SK-N-MC (cell line): Measurements from ENCODE around the gene JPH3.

ENCODE experiments used
- DNase-seq: peaks from one replicate; pipeline ENCODE4 v3.0.0-alpha.2; 2011; ENCODE audit warnings: low read depth, low spot score
- H3K27ac ChIP-seq: fragments of 200-600 bp; sonication (generic); 2 replicates; pipeline ENCODE4 v1.5.1; 2016; ENCODE audit warnings: mixed run types
- H3K36me3 ChIP-seq: fragments of 200-600 bp; sonication (generic); 2 replicates; pipeline ENCODE4 v1.6.1; 2017; ENCODE audit warnings: antibody characterized with exemption, low read length, mixed read lengths; ENCODE audit not compliant: insufficient read depth
- H3K4me3 ChIP-seq: fragments of 200-600 bp; sonication (generic); 2 replicates; pipeline ENCODE4 v1.5.1; 2016
- H3K9ac ChIP-seq: fragments of 200-600 bp; sonication (generic); 2 replicates; pipeline ENCODE4 v1.8.0; 2017; ENCODE audit warnings: mixed run types, mixed read lengths; ENCODE audit not compliant: insufficient read length
- H3K9me3 ChIP-seq: fragments of 200-600 bp; sonication (generic); 2 replicates; pipeline ENCODE4 v1.6.1; 2017; ENCODE audit warnings: low read depth, mild to moderate bottlenecking, antibody characterized with exemption, low read length, moderate library complexity, mixed read lengths
- EZH2 ChIP-seq: fragments of 200-600 bp; sonication (generic); IDR thresholded peaks from one replicate; pipeline ENCODE4 v1.6.1; 2017; ENCODE audit warnings: antibody characterized with exemption
- FOXP2 ChIP-seq: optimal IDR thresholded peaks from 2 replicates; pipeline ENCODE3; 2011; ENCODE audit warnings: mild to moderate bottlenecking, moderate library complexity; ENCODE audit not compliant: insufficient read depth; ENCODE audit errors: extremely low read length, control extremely low read depth
- POLR2AphosphoS5 ChIP-seq: IDR thresholded peaks from 2 replicates; pipeline ENCODE4 v1.6.1; 2012; ENCODE audit warnings: mild to moderate bottlenecking, low read depth, low read length, borderline replicate concordance

JPH3 gene

DNA sequence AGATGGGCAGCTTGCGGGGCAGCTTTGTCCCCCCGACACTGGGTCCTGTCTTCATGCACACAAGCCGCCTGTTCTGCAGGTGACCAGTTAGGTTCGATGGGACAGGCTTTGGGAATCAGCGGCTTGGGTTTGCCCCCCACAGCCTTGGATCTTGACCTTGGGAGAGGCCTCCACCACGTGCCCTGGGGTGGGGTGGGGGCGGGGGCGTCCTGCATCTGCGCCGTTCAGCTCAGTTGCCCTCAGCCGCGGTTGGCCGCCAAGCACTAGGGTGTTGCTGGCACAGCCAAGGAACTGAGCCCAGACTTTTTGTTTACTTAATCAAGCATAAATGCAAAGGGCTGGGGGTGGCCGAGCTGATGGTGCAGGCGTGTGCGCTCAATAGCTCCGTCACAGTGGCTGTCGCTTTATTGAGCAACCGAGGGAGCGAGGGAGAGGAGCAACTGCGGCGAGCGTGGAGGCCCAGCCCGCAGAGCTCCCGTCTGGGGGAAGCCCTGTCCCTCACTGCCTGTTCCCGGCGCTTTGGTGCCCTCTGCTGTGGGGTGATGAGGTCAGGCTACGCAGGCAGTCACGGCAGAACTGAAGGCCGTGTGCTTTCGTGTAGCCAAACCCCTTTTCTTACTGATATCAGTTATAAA lies 33.9 kb downstream of the JPH3 start:
- H3K36me3 ChIP-seq = no peaks in the 10 kb centered on the region
- no peak for DNase-seq
- no peak overlapping the region for H3K9ac ChIP-seq
- no peak for TF ChIP-seq EZH2
- no peak for TF ChIP-seq FOXP2
- no peak for TF ChIP-seq POLR2AphosphoS5
- no peak overlapping the region for H3K27ac ChIP-seq
- no peaks in the 10 kb centered on the region for H3K9me3 ChIP-seq
- H3K4me3 ChIP-seq = no peak overlapping the region

DNA sequence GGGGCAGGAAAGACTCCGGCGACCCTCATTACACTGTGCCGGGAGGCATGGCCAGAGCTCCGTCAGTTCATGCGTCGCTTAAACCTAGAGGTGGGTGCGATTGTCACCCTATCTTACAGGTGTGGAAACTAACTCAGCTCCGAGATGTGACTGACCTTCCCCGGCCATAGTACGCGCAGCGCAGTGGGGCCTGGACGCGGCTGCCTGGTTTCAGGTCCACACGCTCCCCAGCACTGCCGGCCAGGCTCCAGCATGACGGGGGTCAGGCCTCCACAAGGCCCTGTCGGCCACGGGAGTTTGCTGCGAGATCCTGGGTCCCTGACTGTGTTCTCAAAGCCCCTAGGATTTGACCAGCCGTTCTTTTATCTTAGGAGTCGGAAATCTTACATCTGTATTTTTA lies 34.4 kb downstream of the JPH3 start:
- no peak overlapping the region for H3K9ac ChIP-seq

DNA sequence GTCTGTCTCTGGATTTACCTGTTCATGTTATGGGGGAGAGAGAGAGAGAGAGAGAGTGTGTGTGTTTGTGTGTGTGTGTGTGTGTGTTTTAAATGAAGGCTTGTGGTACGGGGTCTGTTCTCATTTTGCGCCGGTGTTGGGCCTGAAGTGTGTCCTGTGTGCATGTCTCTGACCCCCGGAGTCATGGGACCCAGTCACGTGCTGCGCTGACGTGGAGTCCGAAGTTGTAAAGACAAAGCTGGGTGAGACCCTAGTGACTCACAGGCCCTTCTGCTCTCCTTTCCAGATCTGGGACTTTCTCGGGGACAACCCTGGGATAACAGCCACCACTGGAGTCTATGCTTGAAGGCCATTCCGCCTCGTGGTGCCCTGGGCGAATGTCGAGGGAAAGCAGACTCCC lies 35.0 kb downstream of the JPH3 start:
- no peaks in the 10 kb centered on the region for H3K36me3 ChIP-seq
- no peak for DNase-seq
- no peaks in the 10 kb centered on the region for H3K9me3 ChIP-seq
- H3K4me3 ChIP-seq = no peak overlapping the region
- H3K27ac ChIP-seq = no peak overlapping the region
- TF ChIP-seq EZH2 (no peak), POLR2AphosphoS5 (no peak), FOXP2 (no peak)
- H3K9ac ChIP-seq = no peak overlapping the region

More for the DNA sequence above, 34.4 kb downstream of the JPH3 start:
- no peak overlapping the region for H3K27ac ChIP-seq
- no peak for TF ChIP-seq POLR2AphosphoS5
- DNase-seq = no peak
- H3K4me3 ChIP-seq = no peak overlapping the region
- H3K9me3 ChIP-seq = no peaks in the 10 kb centered on the region
- H3K36me3 ChIP-seq = no peaks in the 10 kb centered on the region

DNA sequence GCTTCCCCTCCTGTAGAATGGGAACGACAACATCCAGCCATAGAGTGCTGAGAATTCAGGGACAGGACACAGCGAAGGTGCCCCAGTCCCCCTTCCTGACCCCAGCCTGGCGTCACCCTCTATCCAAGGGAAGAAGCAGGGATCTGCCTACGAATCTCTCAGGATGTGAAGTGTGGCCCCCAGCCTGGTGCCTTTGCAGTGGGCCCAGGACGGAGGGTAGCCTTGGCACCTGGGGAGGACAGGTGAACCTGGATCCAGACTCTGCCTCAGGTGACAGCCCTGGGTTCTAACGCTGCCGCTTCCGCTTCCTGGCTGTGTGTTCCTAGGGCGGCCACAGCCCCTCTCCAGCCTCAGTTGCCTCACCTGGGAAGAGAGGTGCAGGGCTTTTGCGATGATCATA lies 36.4 kb downstream of the JPH3 start:
- Histone ChIP-seq H3K4me3 (no peak overlapping the region), H3K9ac (no peak overlapping the region), H3K36me3 (no peaks in the 10 kb centered on the region), H3K27ac (no peak overlapping the region), H3K9me3 (no peaks in the 10 kb centered on the region)
- TF ChIP-seq POLR2AphosphoS5 = no peak
- no peak for TF ChIP-seq FOXP2
- no peak for TF ChIP-seq EZH2
- no peak for DNase-seq

DNA sequence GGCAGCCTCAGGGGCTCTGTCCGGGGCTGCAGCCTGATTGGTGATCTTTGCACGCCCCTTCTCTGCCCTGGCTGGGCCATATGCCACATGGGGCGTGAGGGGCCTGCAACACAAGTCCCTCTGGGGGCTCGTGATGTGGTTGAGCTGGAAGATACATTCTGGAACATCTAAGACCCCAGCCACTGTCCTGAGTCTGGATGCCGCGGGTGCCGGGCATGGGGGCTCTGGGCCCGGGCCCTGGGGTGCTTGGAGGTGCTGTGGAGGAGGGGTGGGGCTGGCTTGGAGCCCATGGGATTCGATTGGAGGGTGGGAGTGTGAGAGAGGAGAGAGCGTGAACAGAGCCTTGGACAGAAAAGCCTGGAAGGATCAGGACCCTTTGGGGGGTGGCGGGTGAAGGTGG lies 39.4 kb downstream of the JPH3 start:
- H3K9me3 ChIP-seq = no peaks in the 10 kb centered on the region
- H3K36me3 ChIP-seq = no peaks in the 10 kb centered on the region
- no peak overlapping the region for H3K9ac ChIP-seq
- DNase-seq = no peak
- TF ChIP-seq EZH2 (no peak), FOXP2 (no peak), POLR2AphosphoS5 (no peak)
- H3K27ac ChIP-seq = no peak overlapping the region
- H3K4me3 ChIP-seq = no peak overlapping the region

DNA sequence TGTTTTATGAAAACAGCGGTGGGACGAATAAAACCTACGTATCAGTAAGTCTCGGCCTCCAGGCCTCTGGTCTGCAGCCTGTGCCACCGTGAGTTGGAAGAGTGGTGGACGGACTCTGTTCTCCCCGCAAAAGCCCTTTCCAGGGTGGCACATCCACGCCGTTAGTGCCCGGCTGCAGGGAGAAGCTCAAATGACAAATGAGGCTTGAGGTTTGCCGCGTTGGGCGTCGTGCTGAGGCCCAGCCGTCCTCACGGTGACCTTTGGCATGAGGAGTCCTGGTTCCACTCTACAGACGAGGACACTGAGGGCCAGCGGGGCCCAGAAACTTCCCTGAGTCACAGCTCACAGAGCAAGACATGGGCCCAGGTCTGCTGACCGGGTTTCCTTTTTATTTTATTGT lies 40.2 kb downstream of the JPH3 start:
- TF ChIP-seq POLR2AphosphoS5 = no peak
- TF ChIP-seq FOXP2 = no peak
- no peak for TF ChIP-seq EZH2
- DNase-seq = no peak
- no peak overlapping the region for H3K4me3 ChIP-seq
- H3K9me3 ChIP-seq = no peaks in the 10 kb centered on the region
- no peak overlapping the region for H3K9ac ChIP-seq
- no peaks in the 10 kb centered on the region for H3K36me3 ChIP-seq
- H3K27ac ChIP-seq = no peak overlapping the region

DNA sequence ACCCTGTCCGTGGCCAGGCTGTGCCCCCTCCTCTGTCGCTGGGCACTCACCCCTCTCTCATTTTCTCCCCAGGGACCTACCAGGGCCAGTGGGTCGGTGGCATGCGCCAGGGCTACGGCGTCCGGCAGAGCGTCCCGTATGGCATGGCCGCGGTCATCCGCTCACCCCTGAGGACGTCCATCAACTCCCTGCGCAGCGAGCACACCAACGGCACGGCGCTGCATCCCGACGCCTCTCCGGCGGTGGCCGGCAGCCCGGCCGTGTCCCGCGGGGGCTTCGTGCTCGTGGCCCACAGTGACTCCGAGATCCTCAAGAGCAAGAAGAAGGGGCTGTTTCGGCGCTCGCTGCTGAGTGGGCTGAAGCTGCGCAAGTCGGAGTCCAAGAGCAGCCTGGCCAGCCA lies 41.9 kb downstream of the JPH3 start:
- Histone ChIP-seq H3K4me3 (no peak overlapping the region), H3K9ac (no peak overlapping the region), H3K36me3 (no peaks in the 10 kb centered on the region), H3K9me3 (no peaks in the 10 kb centered on the region), H3K27ac (no peak overlapping the region)
- no peak for DNase-seq
- TF ChIP-seq FOXP2 (no peak), POLR2AphosphoS5 (no peak), EZH2 (no peak)

DNA sequence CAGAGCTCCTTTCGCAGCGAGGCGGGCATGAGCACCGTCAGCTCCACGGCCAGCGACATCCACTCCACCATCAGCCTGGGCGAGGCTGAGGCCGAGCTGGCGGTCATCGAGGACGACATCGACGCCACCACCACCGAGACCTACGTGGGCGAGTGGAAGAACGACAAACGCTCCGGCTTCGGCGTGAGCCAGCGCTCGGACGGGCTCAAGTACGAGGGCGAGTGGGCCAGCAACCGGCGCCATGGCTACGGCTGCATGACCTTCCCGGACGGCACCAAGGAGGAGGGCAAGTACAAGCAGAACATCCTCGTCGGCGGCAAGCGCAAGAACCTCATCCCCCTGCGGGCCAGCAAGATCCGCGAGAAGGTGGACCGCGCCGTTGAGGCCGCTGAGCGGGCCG lies 42.3 kb downstream of the JPH3 start:
- H3K9me3 ChIP-seq = no peaks in the 10 kb centered on the region
- no peaks in the 10 kb centered on the region for H3K36me3 ChIP-seq
- no peak for DNase-seq
- no peak overlapping the region for H3K27ac ChIP-seq
- H3K9ac ChIP-seq = no peak overlapping the region
- TF ChIP-seq POLR2AphosphoS5 (no peak), FOXP2 (no peak), EZH2 (no peak)
- H3K4me3 ChIP-seq = no peak overlapping the region

DNA sequence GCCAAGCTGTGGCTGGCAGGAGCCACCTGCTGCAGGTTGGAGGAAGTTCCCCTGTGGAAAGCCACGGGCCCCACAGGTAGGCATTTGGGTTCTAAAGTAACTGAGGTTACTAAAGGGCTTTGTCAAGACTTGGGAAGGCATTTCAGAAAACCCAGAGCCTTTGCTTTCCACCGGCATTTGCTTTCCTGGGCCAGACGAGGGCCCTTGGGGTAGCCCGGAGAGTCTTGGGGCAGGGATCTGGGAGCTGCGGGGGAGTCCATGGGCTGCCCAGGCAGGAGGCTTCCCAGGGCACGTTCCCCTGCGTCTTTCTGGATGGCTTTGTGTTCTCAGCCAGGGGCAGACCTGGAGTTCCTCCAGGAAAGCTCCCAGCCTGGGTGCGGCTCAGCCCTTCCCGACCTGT lies 43.5 kb downstream of the JPH3 start:
- no peak overlapping the region for H3K9ac ChIP-seq
- no peak for DNase-seq
- TF ChIP-seq EZH2 = no peak
- no peak for TF ChIP-seq POLR2AphosphoS5
- TF ChIP-seq FOXP2 = no peak
- H3K36me3 ChIP-seq = no peaks in the 10 kb centered on the region
- H3K4me3 ChIP-seq = no peak overlapping the region
- H3K9me3 ChIP-seq = no peaks in the 10 kb centered on the region
- H3K27ac ChIP-seq = no peak overlapping the region
